GM12878 (cell line): Measurements from ENCODE around the gene EIF1. TPM values are rescaled to one million over a fixed set of nuclear protein-coding genes. Genes with fewer than 3 reads are reported as not detected.

ENCODE experiments used
- ATAC-seq: fragments of 200-7000 bp; cut with Tn5 transposase; 3 replicates; pipeline ENCODE4 v1.9.1; 2020; ENCODE audit warnings: mild to moderate bottlenecking, moderate library complexity
- BruUV-seq: library from RNA; stranded (reverse); fragments of 400-500 nt; replicated peaks from 2 replicates; lab custom pipeline; 2021; lab: Mats Ljungman, UMichigan
- CTCF ChIA-PET: fragments of 300-600 bp; sonication (Branson Sonifier 250); formaldehyde crosslinking; extraction: SDS; loops from one replicate; lab custom pipeline; 2021; ENCODE audit warnings: inconsistent platforms; lab: Yijun Ruan, JAX
- POLR2A ChIA-PET: fragments of 350-600 bp; formaldehyde crosslinking; extraction: SDS; loops from one replicate; lab custom pipeline; 2021; ENCODE audit warnings: inconsistent platforms; lab: Charles Lee
- RAD21 ChIA-PET: fragments of 300-600 bp; sonication (Branson Sonifier 250); formaldehyde crosslinking; loops from one replicate; lab custom pipeline; 2023; ENCODE audit warnings: antibody characterized with exemption; ENCODE audit not compliant: unreplicated experiment; lab: Charles Lee
- SMC1A ChIA-PET: fragments of 300-600 bp; sonication (Branson Sonifier 250); formaldehyde crosslinking; loops from one replicate; lab custom pipeline; 2023; ENCODE audit not compliant: unreplicated experiment, uncharacterized antibody; lab: Charles Lee
- DNase-seq: peaks from one replicate; pipeline ENCODE4 v3.0.0-alpha.2; 2011; ENCODE audit warnings: low read depth, low spot score
- FAIRE-seq: peaks from 3 replicates; lab custom pipeline; 2011; peaks lifted over from hg19 to GRCh38; lab: Jason Lieb, UNC
- H2AFZ ChIP-seq: 2 replicates; pipeline ENCODE4 v1.6.0; 2011; ENCODE audit warnings: low read depth, low read length, control low read depth; ENCODE audit not compliant: control insufficient read depth
- H3K27ac ChIP-seq: 2 replicates; pipeline ENCODE4 v1.5.1; 2011; ENCODE audit warnings: control low read depth; ENCODE audit not compliant: control insufficient read depth, insufficient read depth
- H3K27me3 ChIP-seq, 2 experiments: replicated peaks in 1 of 2; 2 replicates each; pipeline versions ENCODE4 v1.6.0 to v1.6.1; 2011; ENCODE audit warnings: low read length in 1 of 2; ENCODE audit not compliant: control insufficient read depth in 2 of 2, insufficient read depth in 2 of 2
- H3K36me3 ChIP-seq, 2 experiments: 2 replicates each; pipeline ENCODE4 v1.5.1; 2011; ENCODE audit warnings: low read length in 1 of 2; ENCODE audit not compliant: control insufficient read depth in 2 of 2, insufficient read depth in 2 of 2
- H3K4me1 ChIP-seq: 2 replicates; pipeline ENCODE4 v1.6.1; 2011; ENCODE audit warnings: mild to moderate bottlenecking, low read length, moderate library complexity, mixed read lengths; ENCODE audit not compliant: control insufficient read depth, insufficient read depth
- H3K4me2 ChIP-seq: 2 replicates; pipeline ENCODE4 v1.6.0; 2011; ENCODE audit warnings: control low read depth; ENCODE audit not compliant: control insufficient read depth, insufficient read depth
- H3K4me3 ChIP-seq: fragments of 200-600 bp; sonication (generic); 2 replicates; pipeline ENCODE4 v1.5.1; 2016
- H3K79me2 ChIP-seq: 2 replicates; pipeline ENCODE4 v1.6.0; 2011; ENCODE audit warnings: low read length; ENCODE audit not compliant: control insufficient read depth, insufficient read depth
- H3K9ac ChIP-seq: 2 replicates; pipeline ENCODE4 v1.8.0; 2011; ENCODE audit warnings: low read length, control low read depth, mixed read lengths; ENCODE audit not compliant: control insufficient read depth, insufficient read depth
- H3K9me3 ChIP-seq: replicated peaks from 3 replicates; pipeline ENCODE4 v1.5.1; 2011; ENCODE audit warnings: mild to moderate bottlenecking, low read length; ENCODE audit not compliant: control insufficient read depth, insufficient read depth
- H4K20me1 ChIP-seq: 2 replicates; pipeline ENCODE4 v1.6.0; 2011; ENCODE audit not compliant: control insufficient read depth, insufficient read depth
- HDGF ChIP-seq: fragments of 450-650 bp; IDR thresholded peaks from 2 replicates; pipeline ENCODE4 v1.6.1; 2016; ENCODE audit warnings: antibody characterized with exemption
- NFIC ChIP-seq: IDR thresholded peaks from 2 replicates; pipeline ENCODE4 v1.6.1; 2012; ENCODE audit warnings: low read depth, mild to moderate bottlenecking, inconsistent platforms, low read length, moderate library complexity
- RAD51 ChIP-seq: fragments of 450-650 bp; IDR thresholded peaks from 2 replicates; pipeline ENCODE4 v1.6.1; 2016; ENCODE audit warnings: moderate library complexity, mild to moderate bottlenecking, inconsistent platforms
- WGBS: methylation state at CpG from one replicate; pipeline ENCODE4 v1.1.6; 2016; ENCODE audit warnings: low lambda C conversion rate; ENCODE audit not compliant: insufficient replicate concordance, insufficient coverage; ENCODE audit errors: missing lambda C conversion rate; 5-methylcytosine and 5-hydroxymethylcytosine counted together
- in situ Hi-C: fragments of 300-500 bp; cut with MboI; formaldehyde crosslinking; loops from 9 replicates; pipeline ENCODE4 v1.14.3; 2018; ENCODE audit warnings: mixed read lengths
- intact Hi-C: fragments of 100-400 bp; cut with micrococcal nuclease; formaldehyde crosslinking; loops from one replicate; pipeline ENCODE4 v1.14.2; 2022; ENCODE audit not compliant: unreplicated experiment
- polyA plus RNA-seq, 11 experiments: library from polyadenylated mRNA; depleted of rRNA in 4 of 11; unstranded in 6 of 11; stranded (reverse) in 5 of 11; fragments of >200 nt; fragmentation: Nextera tagmentation in 4 of 11; fragmentation: Illumina TruSeq in 1 of 11; extraction: Ambion mirVana in 4 of 11; extraction: Trizol in 1 of 11; gene quantifications; 1 replicate in 1 of 11; 2 replicates in 10 of 11; pipeline versions ENCODE4 v1.2.1 to v1.2.3, GENCODE V29; 2011 to 2016; ENCODE audit warnings: inconsistent platforms in 2 of 11, missing spikeins in 2 of 11, low read depth in 1 of 11
- total RNA-seq, 4 experiments: library from RNA; depleted of rRNA in 3 of 4; stranded (reverse); fragments of >200 nt in 3 of 4; fragmentation: Illumina TruSeq in 1 of 4; extraction: Trizol in 1 of 4; gene quantifications; 2 replicates each; pipeline versions ENCODE4 v1.2.1 to v1.2.3, GENCODE V29; 2013 to 2021

EIF1 gene
- total and polyA plus RNA-seq, 10 of the 15 experiments (the other 5 are each of a cell fraction or from before 2014, with no cell fraction given) = 39.4 to 815 (median 480) TPM

DNA sequence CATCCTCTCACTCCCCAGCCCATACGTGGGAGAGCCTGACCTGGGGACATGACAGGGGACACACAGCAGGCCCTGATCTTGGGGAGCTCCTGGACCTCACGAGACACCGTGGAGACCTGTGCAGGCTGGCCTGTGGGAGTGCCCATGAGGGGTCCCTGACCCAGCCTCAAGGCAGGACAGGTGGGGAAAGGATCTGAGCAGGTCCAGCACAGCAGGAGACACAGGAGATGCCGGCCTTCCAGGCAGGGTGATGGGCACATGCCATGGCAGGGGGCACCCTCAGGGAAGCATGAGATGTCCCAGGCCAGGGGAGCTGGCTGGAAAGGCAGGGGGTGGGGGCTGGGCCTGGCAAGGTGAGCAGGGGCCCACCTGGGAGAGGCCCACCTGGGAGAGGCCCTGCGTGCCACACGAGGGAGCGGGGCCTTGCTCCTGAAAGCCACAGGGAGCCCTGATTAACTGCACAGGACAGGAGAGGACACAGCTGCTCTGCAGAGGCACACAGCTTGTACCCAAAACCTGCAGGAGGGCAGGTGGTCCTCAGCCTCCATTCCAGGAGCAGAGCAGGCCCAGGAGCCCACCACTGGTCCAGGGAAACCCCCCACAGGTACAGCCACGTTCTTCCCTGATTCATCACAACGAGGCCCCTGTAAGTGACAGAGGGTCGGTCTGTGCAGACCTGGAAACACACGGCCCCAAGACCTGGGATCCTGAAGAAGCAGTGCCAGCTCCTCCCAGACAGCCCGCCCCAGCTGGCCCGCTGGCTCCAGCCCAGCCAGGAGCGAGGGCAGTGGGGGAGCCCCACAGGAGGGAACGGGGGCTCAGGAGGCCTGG is 37.7 kb upstream of the EIF1 start:
- no TSS peak for BruUV-seq
- ChIA-PET CTCF (interaction anchor here (0.6 to 11.8 kb wide), 3 partner anchors 12 to 1214 kb away, joined by 3 to 420 read pairs (median 133); no protein-coding TSS in a partner anchor), POLR2A (interaction anchor here (0.9 kb wide), 1 partner anchor 19 kb away, joined by 3 read pairs; no protein-coding TSS in a partner anchor)
- FAIRE-seq (no peak), DNase-seq (no peak)
- Histone ChIP-seq H3K79me2 (no peaks in the 10 kb centered on the region), H3K4me3 (no peak overlapping the region), H3K36me3 (no peaks in the 10 kb centered on the region), H3K4me2 (no peak overlapping the region), H4K20me1 (no peaks in the 10 kb centered on the region)
- intact Hi-C loops = no loop called here
- no peak for TF ChIP-seq NFIC
- TF ChIP-seq, all 136 proteins: peak for 0
- Histone ChIP-seq H2AFZ (no peak overlapping the region), H3K27ac (no peak overlapping the region), H3K27me3 (no peaks in the 10 kb centered on the region), H3K9ac (no peak overlapping the region), H3K4me1 (peaks cover 9% of the 10 kb centered on the region), H3K9me3 (no peaks in the 10 kb centered on the region)
- in situ Hi-C loops = no loop called here
- WGBS = 31% methylated on average over 15 of the region's 15 CpGs
- SMC1A ChIA-PET = interaction anchor here (1.7 to 3.6 kb wide), 3 partner anchors 9 to 13 kb away, joined by 6 to 62 read pairs (median 24); no protein-coding TSS in a partner anchor
- RAD21 ChIA-PET = interaction anchor here (1.6 to 11.5 kb wide), 2 partner anchors 13 to 101 kb away, joined by 9 to 193 read pairs; no protein-coding TSS in a partner anchor
- no peak for ATAC-seq

DNA sequence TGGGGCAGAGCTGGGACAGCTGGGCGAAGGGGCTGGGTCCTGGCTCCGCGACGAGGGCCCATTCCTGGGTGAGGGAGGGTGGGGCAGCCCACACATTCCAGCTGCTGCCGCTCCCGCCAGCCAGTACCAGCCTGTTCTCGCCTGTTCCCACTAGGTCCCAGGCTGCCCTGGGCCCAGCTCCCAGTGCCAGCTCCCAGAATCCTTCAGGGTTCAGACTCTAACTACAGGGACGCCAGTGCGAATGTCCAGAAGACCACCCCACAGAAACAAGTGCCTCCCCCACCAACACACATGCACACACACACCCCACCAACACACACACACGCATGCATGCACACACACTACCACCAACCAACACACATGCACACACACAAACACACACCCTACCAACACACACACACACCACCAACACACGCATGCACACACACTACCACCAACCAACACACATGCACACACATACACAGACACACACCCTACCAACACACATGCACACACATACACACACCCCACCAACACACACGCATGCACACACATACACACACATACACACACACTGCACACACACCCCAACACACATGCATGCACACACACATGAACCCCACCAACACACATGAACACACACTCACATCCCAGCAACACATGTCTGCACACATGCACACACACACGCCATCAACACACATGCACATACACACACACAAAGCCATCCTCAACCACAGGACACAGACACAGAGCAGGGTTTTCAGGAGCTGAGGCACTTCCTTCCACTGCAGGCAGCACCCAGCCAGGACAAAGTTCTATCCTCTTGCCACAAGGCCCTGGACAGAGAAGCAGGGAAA is 36.8 kb upstream of the EIF1 start:
- intact Hi-C loops = no loop called here
- BruUV-seq = no TSS peak
- RAD21 ChIA-PET = interaction anchor here (11.5 kb wide), 1 partner anchor 12 kb away, joined by 193 read pairs; no protein-coding TSS in a partner anchor
- Histone ChIP-seq H3K4me1 (peaks cover 9% of the 10 kb centered on the region), H3K4me2 (no peak overlapping the region), H3K27ac (no peak overlapping the region), H3K27me3 (no peaks in the 10 kb centered on the region; a peak in 1 of 4 replicates), H4K20me1 (no peaks in the 10 kb centered on the region), H3K9me3 (no peaks in the 10 kb centered on the region), H3K4me3 (no peak overlapping the region), H3K79me2 (no peaks in the 10 kb centered on the region), H3K9ac (no peak overlapping the region), H2AFZ (no peak overlapping the region), H3K36me3 (no peaks in the 10 kb centered on the region)
- no peak for DNase-seq
- POLR2A ChIA-PET = interaction anchor here (0.9 kb wide), 1 partner anchor 18 kb away, joined by 3 read pairs; no protein-coding TSS in a partner anchor
- in situ Hi-C loops = no loop called here
- no peak for TF ChIP-seq RAD51
- TF ChIP-seq HDGF = peak; percentile 53; the same call in 1 of the 2 replicates
- 44% methylated on average over 10 of the region's 13 CpGs for WGBS
- FAIRE-seq = no peak
- CTCF ChIA-PET = interaction anchor here (0.6 to 11.8 kb wide), 3 partner anchors 11 to 102 kb away, joined by 3 to 420 read pairs (median 133); no protein-coding TSS in a partner anchor
- no peak for ATAC-seq
- SMC1A ChIA-PET = interaction anchor here (1.7 kb wide), 1 partner anchor 11 kb away, joined by 6 read pairs; no protein-coding TSS in a partner anchor
